ENCODE data around the gene DNAAF5. TPM values are rescaled to one million over a fixed set of nuclear protein-coding genes. Genes with fewer than 3 reads are reported as not detected.

Gene DNAAF5
- total RNA-seq (ENCODE audit: insufficient read depth, low replicate concordance), result 4.3 TPM

DNA sequence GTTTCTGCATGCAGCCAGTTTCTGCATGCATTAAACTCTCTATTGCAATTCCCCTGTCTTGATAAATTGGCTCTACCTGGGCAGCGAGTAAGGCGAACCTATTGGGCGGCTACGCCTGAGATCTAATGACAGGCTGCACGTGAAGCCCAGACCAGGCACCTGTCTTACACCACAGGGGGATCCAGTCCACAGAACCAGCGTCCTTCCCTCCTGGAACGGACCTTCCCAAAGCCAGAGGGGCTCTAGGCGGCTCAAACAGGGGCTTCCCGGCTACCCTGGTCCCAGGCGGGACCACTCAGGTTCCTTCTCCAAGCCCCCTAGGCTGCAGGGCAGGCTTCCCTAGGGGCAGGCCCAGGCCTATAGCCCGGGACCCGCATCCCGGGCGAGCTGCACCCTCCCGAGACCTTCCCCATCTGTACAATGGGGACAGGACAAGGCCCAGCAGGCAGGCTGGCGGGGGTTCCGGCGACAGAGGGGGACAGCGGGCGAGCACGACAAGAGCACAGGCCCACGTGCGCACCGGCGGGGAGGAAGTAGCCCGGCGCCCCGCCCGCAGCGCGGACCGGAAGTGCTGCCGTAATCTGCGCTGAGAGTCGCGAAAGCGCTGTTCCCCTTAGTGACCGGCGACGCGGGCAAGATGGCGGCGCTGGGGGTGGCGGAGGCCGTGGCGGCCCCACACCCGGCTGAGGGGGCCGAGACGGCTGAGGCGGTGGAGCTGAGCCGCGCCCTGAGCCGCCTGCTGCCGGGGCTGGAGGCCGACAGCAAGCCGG, at the start of gene DNAAF5:
Gene DNAAF5, plus strand, starts transcription at position 616 of the 770 bp plus-strand sequence. Its CDS starts 22 bp downstream, at position 638.
- peak; percentile 86 for DNase-seq (ENCODE audit: low spot score)

DNA sequence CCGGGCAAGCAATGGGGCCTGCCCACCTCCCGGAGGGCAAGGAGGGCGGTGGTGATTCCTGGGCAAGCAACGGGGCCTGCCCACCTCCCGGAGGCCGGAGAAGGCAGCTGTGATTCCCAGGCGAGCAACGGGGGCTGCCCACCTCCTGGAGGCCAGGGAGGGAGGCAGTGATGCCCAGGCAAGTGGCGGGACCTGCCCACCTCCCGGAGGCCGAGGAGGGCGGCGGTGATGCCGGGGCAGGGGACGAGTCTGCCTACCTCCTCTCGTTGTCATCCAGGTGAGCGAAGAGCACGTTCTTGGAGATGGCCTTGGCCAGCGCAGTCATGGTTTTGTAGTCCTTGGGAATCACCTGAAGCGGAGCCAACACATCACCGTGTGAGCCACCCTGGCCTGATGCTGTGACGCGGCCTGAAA, 49.5 kb upstream of the DNAAF5 start:
- no peak for DNase-seq (ENCODE audit: low spot score)

DNA sequence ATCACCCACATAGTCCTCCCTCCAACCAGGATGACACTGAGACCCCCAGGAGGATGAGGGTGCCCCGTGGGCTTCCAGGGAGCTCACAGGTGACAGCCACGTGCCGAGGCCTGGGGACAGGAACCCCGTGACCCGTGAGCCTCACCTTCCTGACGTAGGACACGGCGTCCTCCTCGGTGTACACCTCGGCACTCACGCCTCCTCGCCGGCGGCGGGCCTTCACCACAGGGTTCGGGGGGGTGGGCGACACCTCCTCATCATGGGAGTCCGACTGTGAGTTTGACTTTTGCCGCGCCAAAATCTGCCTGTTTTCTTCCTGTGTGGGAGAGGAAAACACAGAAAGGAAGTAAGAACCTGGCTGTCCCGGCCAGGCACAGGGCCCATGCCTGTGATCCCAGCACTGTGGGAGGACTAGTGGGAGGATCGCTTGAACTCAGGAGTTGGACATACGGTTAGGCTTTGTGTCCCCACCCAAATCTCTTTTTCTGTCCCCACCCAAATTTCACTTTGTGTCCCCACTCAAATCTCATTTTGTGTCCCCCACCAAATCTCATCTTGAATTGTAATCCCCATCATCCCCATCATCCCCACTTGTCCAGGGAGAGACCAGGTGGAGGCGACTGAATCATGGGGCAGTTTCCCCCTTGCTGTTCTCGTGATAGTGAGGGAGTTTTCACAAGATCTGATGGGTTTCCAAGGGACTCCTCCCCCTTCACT, 45.9 kb upstream of the DNAAF5 start:
- DNase-seq (ENCODE audit: low spot score), result no peak

DNA sequence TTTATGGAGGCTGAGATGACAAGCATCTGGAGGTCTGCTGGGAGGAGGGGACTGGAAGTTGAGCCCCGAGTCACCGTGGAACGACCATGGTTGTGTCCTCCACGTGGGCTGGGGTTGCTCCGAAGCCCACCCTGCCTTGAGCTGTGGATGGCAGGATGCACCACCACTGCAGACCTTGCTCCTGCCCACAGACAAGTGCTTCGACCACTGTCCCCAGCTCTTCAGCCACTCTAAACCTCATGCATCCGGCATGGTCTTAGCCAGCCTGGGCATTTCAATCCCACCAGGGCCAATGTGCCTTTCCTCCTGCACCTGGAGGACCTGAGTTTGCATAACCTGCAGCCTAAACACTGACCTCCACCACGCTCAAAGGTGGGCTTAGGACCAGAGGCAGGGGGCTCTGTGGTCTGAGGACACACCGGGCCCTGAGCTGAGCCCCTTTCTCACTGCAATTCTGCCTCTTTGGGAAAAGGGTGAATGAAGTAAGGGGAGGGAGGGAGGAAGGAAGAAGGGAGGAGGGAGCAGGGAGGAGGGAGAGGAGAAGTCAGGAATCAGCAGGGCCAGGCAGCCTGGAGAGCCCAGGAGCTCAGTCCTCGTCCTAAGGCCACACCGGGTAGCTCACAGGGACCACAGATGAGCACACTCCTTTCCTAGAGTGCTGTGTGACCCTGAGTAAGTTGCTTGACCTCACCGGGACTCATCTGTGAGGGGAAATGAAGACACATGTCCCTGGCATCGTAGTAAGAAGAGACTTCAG, 44.8 kb upstream of the DNAAF5 start:
- no peak for DNase-seq (ENCODE audit: low spot score)

DNA sequence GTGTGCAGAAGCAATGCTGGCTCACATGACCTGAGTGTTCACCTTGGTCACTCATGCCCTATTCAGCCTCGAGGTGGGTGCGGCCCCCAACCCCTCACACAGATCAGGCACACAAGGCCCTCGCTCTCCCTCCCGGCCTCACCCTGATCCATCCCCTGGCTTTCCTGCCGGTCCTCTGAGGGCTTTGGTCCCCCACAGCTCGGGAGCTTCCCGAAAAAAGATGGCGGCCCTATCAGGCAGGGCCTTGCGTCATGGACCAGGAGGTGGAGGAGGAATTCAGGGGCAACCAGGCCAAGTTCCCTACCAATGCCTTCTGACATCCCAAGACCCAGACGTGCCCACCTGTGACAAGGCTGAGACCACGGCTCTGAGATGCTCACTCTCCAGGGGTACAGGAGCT, 43.7 kb upstream of the DNAAF5 start:
- no peak for DNase-seq (ENCODE audit: low spot score)

DNA sequence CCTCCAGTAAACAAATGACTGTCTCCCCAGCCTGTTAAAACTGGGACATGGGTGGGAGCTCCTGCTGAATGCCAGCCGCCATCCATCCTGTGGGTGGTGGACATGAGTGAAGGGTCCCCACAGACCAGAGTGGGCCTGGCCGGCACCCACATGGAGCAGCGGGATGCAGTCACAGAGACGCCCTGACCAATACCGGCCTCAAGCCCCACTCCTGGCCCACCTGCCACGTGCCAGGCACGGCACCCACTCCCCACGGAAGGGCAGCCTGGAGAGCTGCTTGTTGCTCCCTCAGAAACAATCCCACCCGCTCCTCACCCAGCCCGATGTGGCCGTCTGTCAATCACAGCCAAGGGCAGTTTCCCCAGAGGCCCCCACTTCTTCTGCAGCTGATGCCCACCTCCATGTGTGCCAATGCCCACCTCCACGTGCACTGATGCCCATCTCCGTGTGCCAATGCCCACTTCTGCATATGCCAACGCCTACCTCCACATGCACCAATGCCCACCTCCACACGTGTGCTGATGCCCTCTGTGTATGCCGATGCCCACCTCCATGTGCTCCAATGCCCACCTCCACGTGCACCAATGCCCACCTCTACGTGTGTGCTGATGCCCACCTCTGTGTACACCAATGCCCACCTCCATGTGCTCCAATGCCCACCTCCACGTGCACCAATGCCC, 42.8 kb upstream of the DNAAF5 start:
- no peak for DNase-seq (ENCODE audit: low spot score)

DNA sequence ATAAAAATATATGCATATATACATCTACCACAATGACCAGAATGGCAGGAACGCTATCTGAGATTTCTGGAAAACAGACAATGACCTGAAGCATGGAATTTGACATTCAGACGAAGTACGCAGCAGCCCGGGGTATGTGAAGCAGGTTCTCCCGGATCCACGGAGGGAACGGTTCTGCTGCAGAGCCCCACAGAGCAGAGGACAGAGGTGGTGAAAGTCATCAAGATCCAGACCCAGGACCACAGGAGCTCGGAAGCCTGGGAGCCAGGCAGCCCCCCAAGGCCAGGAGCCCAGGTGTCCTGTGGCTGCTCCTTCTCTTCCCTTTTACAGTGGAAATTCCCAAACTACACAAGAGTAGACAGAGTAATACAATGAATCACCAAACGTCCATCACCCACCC, 42.1 kb upstream of the DNAAF5 start:
- DNase-seq (ENCODE audit: low spot score), result no peak

DNA sequence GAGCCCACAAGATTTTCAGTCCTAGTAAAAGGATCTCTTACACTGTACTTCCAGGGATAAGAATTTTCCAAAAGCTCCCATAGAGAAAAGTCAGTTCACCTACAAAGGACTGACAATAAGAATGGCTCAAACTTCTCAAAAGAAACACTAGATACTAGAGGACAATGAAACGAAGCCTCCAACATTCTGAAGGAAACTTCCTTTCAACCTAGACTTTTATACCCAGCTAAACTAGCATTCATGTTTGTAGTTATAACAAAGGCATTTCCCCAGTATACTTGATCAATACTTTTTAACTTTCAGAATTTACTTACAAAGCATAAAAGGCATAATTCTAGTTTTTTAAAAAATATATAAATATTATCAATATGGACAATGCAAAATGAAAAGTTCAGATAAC, 41.0 kb upstream of the DNAAF5 start:
- DNase-seq (ENCODE audit: low spot score), result no peak

DNA sequence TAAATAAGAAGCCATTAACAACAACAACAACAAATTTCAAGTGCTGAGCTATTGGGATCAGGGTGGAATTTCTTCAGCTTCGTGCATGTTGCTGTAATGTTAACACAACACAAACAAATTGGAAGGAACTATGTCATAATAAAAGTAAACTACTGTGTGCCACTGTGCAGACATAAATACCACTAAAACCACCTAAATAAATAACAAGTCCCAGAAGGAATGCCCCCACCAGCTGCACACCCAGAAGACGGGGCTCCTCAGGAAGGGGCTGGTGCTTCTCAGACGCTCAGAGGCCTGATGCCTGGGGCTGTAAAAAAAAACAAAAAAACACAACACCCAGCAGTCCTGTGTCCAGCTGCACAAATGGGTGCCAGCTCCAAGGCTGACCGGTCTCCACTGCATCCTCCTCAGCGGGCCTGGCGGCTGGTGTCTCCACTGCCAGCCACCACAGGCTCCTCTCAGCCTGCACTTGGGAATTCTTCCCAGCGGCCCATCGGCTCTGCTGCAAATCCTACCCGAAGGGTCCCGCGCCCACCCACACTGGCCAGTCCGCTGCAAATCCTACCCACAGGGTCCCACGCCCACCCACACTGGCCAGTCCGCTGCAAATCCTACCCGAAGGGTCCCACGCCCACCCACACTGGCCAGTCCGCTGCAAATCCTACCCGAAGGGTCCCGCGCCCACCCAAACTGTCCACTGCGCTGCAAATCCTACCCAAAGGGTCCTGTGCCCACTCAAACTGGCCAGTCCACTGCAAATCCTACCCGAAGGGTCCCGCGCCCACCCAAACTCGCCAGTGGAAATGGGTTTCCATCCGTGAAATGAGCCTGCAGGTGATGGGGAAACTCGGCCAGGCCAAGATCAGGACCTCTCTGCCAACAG, 35.8 kb upstream of the DNAAF5 start:
- DNase-seq (ENCODE audit: low spot score), result no peak

DNA sequence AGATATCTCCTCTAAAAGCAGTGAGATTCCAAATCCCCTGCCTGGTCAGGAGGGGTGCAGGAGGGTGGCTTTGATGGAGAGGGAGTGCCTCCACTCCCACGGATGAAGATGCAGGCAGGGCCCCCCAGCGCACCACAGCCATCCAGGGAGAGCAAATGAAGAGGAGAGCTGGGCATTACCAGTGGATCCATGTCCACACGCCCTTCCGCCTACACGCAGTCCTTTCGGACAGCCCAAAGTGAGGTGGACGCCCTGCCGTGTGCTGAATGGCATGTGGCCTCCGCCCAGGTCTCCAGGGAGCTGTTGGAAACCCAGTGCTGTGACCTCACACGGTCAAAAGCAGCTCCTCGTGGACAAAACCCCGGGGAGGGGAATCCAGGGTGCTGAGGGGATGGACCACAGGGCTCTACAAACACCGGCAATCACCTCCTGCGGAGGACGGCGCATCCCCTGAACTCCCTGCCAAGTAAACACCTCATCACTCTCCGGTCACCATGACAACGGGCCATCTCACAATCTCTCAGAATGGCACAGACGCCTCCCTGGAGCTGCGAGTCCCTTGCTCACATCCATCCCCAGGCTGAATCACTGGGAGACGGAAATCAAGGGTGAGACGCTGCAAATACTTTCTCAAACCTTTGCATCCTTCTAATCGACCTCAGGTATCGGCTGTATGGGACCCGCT, 35.0 kb upstream of the DNAAF5 start:
- no peak for DNase-seq (ENCODE audit: low spot score)

DNA sequence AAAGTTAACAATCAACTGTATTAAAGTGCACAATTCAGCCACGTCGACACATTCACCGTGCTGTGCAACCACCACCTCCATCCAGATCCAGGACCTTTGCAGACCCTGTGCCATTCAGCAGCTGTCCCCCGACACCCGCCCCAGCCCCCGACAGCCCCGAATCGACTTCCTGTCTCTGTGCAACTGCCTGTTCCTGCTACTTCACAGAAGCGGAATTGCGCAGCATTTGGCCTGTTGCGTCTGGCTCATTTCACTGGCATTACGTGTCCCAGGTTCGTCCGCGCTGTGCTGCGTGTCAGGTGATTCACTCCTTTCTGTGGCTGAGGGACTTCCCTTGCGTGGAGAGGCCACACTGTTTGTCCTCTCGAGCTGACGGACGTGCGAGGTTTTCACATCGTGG, 33.2 kb upstream of the DNAAF5 start:
- DNase-seq (ENCODE audit: low spot score), result no peak

DNA sequence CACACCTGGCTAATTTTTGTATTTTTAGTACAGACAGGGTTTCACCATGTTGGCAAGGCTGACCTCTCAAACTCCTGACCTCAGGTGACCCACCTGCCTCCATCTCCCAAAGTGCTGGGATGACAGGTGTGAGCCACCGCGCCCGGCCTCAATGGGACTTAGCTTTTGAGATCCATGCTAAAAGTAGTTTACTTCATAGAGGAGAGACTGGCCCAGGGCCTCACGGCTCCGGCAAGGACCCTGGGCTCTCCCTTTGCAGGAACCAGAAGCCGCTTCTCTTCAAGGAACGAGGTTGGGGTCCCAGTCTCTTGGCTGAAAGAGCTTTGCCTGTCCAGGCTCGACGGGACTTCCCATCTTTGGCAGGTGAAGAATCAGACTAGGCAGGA, 30.1 kb upstream of the DNAAF5 start:
- DNase-seq (ENCODE audit: low spot score), result no peak

DNA sequence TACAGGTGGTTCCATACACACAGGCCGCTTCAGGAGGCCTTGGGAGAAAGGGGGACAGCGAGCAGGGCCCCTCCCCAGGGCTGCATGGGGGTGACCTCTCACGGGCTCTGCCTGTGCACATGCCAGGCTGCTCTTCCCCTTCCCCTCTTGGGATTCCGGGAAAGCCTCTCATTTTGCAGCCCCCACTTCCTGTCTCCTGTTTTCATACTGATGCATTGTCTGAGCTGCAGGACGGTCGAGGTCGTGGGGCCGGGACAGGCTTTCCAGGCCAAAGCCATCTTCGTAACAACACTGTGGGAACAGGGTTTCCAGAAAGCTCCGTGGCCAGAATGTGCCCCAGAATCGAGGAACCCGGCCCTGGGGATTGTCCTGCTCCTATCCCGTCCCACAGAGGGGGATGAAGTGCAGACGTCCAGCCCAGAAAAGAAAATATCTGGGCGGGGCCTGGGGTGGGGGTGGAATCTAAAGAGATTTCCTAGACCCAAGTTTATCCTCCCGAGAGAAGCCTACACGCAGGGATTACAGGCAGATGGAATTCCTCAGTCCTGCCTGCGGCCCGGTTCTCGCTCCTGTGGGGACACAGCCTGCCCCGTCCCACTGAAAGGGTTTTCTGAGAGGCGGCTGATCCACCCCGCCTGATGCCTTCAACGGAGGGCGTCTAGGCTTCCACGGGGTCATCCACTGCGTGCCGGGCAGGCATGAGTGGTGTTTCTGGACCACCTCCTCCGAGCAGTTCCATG, 29.5 kb upstream of the DNAAF5 start:
- peak; percentile 75 for DNase-seq (ENCODE audit: low spot score)

DNA sequence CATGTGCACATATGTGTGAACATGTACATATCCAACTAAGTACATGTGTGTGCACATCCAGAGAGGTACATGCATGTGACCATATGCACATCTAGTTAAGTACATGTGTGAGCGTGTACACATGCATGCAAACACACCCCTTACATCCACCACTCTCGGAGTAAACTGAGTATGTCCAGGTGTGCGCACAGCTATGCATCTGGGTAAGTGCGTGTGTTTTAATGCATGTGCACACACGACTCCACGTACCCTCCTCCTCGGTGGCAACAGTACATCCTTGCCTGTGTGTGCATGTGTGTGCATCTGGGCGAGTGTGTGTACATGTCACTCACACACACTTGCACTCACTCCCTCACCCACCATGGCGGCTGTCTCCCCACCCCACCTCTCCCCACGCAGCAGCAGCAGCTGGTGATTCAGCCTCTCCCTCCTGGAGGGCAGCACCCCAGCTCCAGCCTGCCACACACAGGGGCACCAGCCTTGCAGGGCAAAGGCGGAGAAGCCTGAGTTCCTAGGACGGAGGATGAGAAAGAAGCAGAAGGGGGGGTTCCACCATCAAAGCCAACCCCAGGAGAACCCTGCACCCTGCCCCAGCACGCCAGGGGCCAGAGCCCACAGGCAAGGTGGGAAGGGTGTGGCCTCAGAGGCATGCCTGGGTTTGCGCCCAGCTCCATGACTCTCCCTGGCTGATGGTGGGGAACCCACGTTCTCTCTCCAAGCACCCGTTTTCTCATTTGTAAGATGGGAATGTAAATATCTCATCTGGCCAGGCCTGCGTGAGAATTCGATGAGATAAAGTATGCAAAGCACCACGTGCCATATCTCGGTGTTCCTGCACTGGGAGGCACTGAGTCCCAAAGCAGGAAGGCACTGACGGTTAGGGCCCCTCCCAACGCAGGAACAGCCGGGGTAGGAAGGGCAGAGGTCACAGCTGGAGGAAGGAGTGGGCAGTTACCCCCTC, 27.7 kb upstream of the DNAAF5 start:
- no peak for DNase-seq (ENCODE audit: low spot score)

DNA sequence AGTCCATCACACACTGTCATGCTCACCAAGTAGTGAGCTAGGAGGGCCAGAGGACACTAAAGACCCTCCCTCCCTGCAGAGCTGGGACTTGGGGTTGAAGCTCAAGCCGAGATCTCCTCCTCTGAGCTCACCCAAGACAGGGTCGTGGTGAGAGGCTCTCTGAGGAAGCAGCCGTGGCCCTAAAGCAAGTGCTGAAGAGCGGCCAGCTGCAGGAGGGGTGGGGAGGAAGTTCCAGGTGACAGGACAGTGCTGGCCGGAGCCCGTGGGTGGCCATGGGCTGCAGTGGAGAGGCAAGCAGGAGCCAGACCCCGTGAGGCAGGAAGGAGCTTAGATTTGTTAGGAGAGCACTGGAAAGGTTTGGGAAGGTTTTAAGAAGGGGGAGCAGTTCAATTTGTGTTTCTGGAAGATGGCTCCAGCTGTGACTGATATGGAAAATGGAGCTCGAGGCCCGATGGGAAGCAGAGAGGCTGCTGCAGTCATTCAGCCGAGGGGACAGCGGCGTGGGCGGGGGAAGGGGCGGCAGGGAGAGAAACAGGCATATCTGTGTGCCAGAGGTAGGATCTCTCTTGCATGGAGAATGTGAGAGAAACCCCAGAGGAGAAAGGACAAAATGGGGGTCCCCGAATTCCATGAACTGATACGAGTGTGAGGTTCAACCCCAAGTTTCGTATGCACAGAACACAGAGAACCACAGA, 26.9 kb upstream of the DNAAF5 start:
- no peak for DNase-seq (ENCODE audit: low spot score)

DNA sequence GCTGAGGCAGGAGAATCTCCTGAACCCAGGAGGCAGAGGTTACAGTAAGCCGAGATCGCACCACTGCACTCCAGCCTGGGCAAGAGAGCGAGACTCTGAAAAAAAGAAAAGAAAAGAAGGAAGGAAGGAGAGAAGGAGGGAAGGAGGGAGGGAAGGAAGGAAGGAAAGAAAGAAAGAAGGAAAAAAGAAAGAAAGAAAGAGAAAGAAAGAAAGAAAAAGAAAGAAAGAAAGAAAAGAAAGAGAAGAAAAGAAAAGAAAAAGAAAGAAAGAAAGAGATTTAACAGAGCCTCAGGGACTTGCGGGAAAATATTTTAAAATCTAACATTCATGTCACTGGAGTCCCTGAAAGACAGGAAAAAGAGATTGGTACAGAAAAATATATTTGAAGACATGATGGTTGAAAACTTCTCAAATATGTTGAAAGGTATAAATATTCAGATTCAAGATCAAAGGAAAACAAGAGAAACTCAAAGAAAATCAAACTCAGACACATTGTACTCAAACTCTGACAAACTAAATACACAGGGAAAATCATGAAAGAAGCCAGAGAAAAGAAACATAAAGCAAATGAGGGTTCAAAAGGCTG, 25.3 kb upstream of the DNAAF5 start:
- DNase-seq (ENCODE audit: low spot score), result no peak

DNA sequence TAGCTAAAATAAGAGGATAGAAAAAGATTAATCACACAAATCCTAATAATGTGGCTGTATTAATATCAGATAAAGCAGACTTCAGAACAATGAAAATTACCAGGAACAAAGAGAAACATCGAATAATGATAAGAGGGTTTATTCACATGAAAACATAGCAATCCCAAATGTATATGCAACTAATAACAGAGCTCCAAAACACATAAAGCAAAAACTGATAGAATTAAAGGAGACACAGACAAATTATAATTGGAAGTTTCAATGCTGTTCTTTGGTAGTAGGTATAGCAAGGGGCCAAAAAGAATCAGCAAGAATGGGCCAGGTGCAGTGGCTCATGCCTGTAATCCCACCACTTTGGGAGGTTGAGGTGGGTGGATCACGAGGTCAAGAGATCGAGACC, 23.4 kb upstream of the DNAAF5 start:
- DNase-seq (ENCODE audit: low spot score), result no peak

All from umbilical cord (tissue), 2 donors.